Neural cell (in vitro differentiated cells): ENCODE measurements around the gene TFCP2L1. TPM values are rescaled to one million over a fixed set of nuclear protein-coding genes. Genes with fewer than 3 reads are reported as not detected.

Source experiments
- H2AFZ ChIP-seq: fragments of 200-600, 300-800 bp; sonication (generic), shearing (Covaris generic); 2 replicates; pipeline ENCODE4 v1.6.0; 2014; ENCODE audit warnings: low read depth, mild to moderate bottlenecking, antibody characterized with exemption, low read length, moderate library complexity
- H3F3A ChIP-seq: fragments of 200-600 bp; shearing (Covaris generic); 2 replicates; pipeline ENCODE4 v1.6.1; 2016; ENCODE audit warnings: mild to moderate bottlenecking, moderate library complexity, mixed read lengths, antibody characterized with exemption, low read length; ENCODE audit not compliant: insufficient read depth, poor library complexity, severe bottlenecking
- H3K27ac ChIP-seq: fragments of 200-600, 300-800 bp; sonication (generic), shearing (Covaris generic); 2 replicates; pipeline ENCODE4 v1.5.1; 2014; ENCODE audit warnings: mild to moderate bottlenecking, low read length, moderate library complexity
- H3K27me3 ChIP-seq: fragments of 300-800, 200-600 bp; sonication (generic), shearing (Covaris generic); 2 replicates; pipeline ENCODE4 v1.6.0; 2014; ENCODE audit warnings: mild to moderate bottlenecking, low read depth, low read length, moderate library complexity; ENCODE audit not compliant: insufficient read depth
- H3K36me3 ChIP-seq: fragments of 300-800, 200-600 bp; sonication (generic), shearing (Covaris generic); 2 replicates; pipeline ENCODE4 v1.5.1; 2014; ENCODE audit warnings: mild to moderate bottlenecking, antibody characterized with exemption, low read length, moderate library complexity; ENCODE audit not compliant: insufficient read depth
- H3K4me2 ChIP-seq: fragments of 300-800, 200-600 bp; sonication (generic), shearing (Covaris generic); 2 replicates; pipeline ENCODE4 v1.6.0; 2014; ENCODE audit warnings: mild to moderate bottlenecking, low read length
- H3K4me3 ChIP-seq: fragments of 300-800, 200-600 bp; sonication (generic), shearing (Covaris generic); 2 replicates; pipeline ENCODE4 v1.5.1; 2014; ENCODE audit warnings: mild to moderate bottlenecking, low read length, moderate library complexity
- H3K79me2 ChIP-seq: fragments of 200-600 bp; shearing (Covaris generic); replicated peaks from 2 replicates; pipeline ENCODE4 v1.6.0; 2014; ENCODE audit warnings: mild to moderate bottlenecking, low read length, moderate library complexity; ENCODE audit not compliant: insufficient read depth
- H3K9ac ChIP-seq: fragments of 300-800, 200-600 bp; sonication (generic), shearing (Covaris generic); 2 replicates; pipeline ENCODE4 v1.6.1; 2016; ENCODE audit warnings: mild to moderate bottlenecking, low read length, mixed read lengths
- H3K9me2 ChIP-seq: fragments of 200-600 bp; shearing (Covaris generic); 2 replicates; pipeline ENCODE4 v1.6.1; 2016; ENCODE audit warnings: mild to moderate bottlenecking, low read length, mixed read lengths; ENCODE audit not compliant: insufficient read depth
- H3K9me3 ChIP-seq: fragments of 200-600, 300-800 bp; sonication (generic), shearing (Covaris generic); 2 replicates; pipeline ENCODE4 v1.6.1; 2016; ENCODE audit warnings: mild to moderate bottlenecking, mixed run types, low read length, moderate library complexity, mixed read lengths
- H4K20me1 ChIP-seq: fragments of 200-600 bp; shearing (Covaris generic); 2 replicates; pipeline ENCODE4 v1.6.1; 2016; ENCODE audit warnings: mild to moderate bottlenecking, mixed run types; ENCODE audit not compliant: insufficient read depth
- EP300 ChIP-seq: fragments of 450-650 bp; conservative IDR thresholded peaks from 2 replicates; pipeline ENCODE4 v1.6.1; 2014; ENCODE audit warnings: antibody characterized with exemption, mild to moderate bottlenecking, moderate library complexity; ENCODE audit not compliant: poor library complexity, severe bottlenecking
- EZH2 ChIP-seq: fragments of 200-600, 300-800 bp; shearing (Covaris generic), sonication (generic); IDR thresholded peaks from 2 replicates; pipeline ENCODE4 v1.6.1; 2014; ENCODE audit warnings: antibody characterized with exemption, low read length, borderline replicate concordance, mild to moderate bottlenecking; ENCODE audit not compliant: insufficient read depth, poor library complexity, severe bottlenecking
- MXI1 ChIP-seq: fragments of 450-650 bp; conservative IDR thresholded peaks from 2 replicates; pipeline ENCODE4 v1.6.1; 2014; ENCODE audit warnings: antibody characterized with exemption, mild to moderate bottlenecking; ENCODE audit not compliant: poor library complexity, severe bottlenecking
- POLR2AphosphoS5 ChIP-seq: IDR thresholded peaks from 2 replicates; pipeline ENCODE4 v1.6.1; 2012
- RAD21 ChIP-seq: fragments of 450-650 bp; conservative IDR thresholded peaks from 2 replicates; pipeline ENCODE4 v1.6.1; 2014; ENCODE audit warnings: antibody characterized with exemption, mild to moderate bottlenecking, moderate library complexity
- SMC3 ChIP-seq: fragments of 450-650 bp; conservative IDR thresholded peaks from 2 replicates; pipeline ENCODE4 v1.6.1; 2014; ENCODE audit warnings: antibody characterized with exemption, mild to moderate bottlenecking, moderate library complexity; ENCODE audit not compliant: poor library complexity
- TAF1 ChIP-seq: IDR thresholded peaks from 2 replicates; pipeline ENCODE4 v1.6.1; 2012; ENCODE audit warnings: low read depth
- polyA plus RNA-seq: library from polyadenylated mRNA; depleted of rRNA; stranded (reverse); fragments of >200 nt; gene quantifications from 2 replicates; pipeline ENCODE4 v1.2.3, GENCODE V29; 2014
- TF ChIP-seq, protein P1 (sequence below): fragments of 450-650 bp; IDR thresholded peaks from 2 replicates; pipeline ENCODE4 v1.5.1; 2014; ENCODE audit warnings: antibody characterized with exemption, mild to moderate bottlenecking, moderate library complexity; ENCODE audit not compliant: poor library complexity, severe bottlenecking
- TF ChIP-seq, protein P2 (sequence below): IDR thresholded peaks from 2 replicates; pipeline ENCODE4 v1.6.1; 2012; ENCODE audit warnings: borderline replicate concordance

TFCP2L1 gene
- polyA plus RNA-seq, 1 donor from 2014 or later = 0.04 TPM

DNA sequence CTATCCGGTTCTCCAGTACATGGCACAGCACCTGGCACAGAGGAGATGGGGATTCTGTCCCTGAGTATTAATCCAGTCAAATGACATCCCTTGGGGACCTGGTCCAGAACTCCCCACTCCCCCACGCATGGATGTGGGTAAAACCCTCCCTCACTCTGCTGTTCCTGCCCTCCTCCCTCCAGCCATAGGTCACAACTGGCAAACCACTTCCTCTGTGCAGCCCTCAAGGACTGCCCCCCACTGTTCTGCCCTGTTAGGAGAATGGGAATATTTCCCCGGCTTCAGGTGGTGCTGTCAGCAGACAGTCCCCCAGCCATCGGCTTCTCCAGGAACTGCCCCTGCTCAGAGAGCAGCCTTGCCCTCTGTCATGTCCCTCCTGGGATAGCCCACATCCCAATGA lies 1.5 kb upstream of the TFCP2L1 start:
- H3K9me2 ChIP-seq = no peaks in the 10 kb centered on the region
- TF ChIP-seq RAD21 = no peak
- no peak for TF ChIP-seq TAF1
- TF ChIP-seq, protein P1, sequence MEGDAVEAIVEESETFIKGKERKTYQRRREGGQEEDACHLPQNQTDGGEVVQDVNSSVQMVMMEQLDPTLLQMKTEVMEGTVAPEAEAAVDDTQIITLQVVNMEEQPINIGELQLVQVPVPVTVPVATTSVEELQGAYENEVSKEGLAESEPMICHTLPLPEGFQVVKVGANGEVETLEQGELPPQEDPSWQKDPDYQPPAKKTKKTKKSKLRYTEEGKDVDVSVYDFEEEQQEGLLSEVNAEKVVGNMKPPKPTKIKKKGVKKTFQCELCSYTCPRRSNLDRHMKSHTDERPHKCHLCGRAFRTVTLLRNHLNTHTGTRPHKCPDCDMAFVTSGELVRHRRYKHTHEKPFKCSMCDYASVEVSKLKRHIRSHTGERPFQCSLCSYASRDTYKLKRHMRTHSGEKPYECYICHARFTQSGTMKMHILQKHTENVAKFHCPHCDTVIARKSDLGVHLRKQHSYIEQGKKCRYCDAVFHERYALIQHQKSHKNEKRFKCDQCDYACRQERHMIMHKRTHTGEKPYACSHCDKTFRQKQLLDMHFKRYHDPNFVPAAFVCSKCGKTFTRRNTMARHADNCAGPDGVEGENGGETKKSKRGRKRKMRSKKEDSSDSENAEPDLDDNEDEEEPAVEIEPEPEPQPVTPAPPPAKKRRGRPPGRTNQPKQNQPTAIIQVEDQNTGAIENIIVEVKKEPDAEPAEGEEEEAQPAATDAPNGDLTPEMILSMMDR = no peak
- TF ChIP-seq, protein P2, sequence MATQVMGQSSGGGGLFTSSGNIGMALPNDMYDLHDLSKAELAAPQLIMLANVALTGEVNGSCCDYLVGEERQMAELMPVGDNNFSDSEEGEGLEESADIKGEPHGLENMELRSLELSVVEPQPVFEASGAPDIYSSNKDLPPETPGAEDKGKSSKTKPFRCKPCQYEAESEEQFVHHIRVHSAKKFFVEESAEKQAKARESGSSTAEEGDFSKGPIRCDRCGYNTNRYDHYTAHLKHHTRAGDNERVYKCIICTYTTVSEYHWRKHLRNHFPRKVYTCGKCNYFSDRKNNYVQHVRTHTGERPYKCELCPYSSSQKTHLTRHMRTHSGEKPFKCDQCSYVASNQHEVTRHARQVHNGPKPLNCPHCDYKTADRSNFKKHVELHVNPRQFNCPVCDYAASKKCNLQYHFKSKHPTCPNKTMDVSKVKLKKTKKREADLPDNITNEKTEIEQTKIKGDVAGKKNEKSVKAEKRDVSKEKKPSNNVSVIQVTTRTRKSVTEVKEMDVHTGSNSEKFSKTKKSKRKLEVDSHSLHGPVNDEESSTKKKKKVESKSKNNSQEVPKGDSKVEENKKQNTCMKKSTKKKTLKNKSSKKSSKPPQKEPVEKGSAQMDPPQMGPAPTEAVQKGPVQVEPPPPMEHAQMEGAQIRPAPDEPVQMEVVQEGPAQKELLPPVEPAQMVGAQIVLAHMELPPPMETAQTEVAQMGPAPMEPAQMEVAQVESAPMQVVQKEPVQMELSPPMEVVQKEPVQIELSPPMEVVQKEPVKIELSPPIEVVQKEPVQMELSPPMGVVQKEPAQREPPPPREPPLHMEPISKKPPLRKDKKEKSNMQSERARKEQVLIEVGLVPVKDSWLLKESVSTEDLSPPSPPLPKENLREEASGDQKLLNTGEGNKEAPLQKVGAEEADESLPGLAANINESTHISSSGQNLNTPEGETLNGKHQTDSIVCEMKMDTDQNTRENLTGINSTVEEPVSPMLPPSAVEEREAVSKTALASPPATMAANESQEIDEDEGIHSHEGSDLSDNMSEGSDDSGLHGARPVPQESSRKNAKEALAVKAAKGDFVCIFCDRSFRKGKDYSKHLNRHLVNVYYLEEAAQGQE = no peak
- no peak for TF ChIP-seq EP300
- TF ChIP-seq EZH2 = no peak
- no peak for TF ChIP-seq MXI1
- no peak overlapping the region for H3K4me2 ChIP-seq
- H3K27me3 ChIP-seq = peaks cover 45% of the 10 kb centered on the region
- H3K9me3 ChIP-seq = no peaks in the 10 kb centered on the region
- H3K36me3 ChIP-seq = no peaks in the 10 kb centered on the region
- H3K4me3 ChIP-seq = no peak overlapping the region
- H2AFZ ChIP-seq = no peak overlapping the region
- no peaks in the 10 kb centered on the region for H4K20me1 ChIP-seq
- no peaks in the 10 kb centered on the region for H3F3A ChIP-seq
- H3K79me2 ChIP-seq = no peaks in the 10 kb centered on the region
- no peak overlapping the region for H3K9ac ChIP-seq
- no peak overlapping the region for H3K27ac ChIP-seq

- Histone ChIP-seq H3K9ac (no peak overlapping the region), H4K20me1 (no peaks in the 10 kb centered on the region), H3K36me3 (no peaks in the 10 kb centered on the region), H3K79me2 (no peaks in the 10 kb centered on the region), H3F3A (no peaks in the 10 kb centered on the region), H3K4me3 (no peak overlapping the region), H3K27ac (no peak overlapping the region), H3K4me2 (no peak overlapping the region), H3K27me3 (peaks cover 45% of the 10 kb centered on the region), H2AFZ (no peak overlapping the region), H3K9me2 (no peaks in the 10 kb centered on the region), H3K9me3 (no peaks in the 10 kb centered on the region)
- TF ChIP-seq RAD21 = no peak
- no peak for TF ChIP-seq MXI1
- no peak for TF ChIP-seq SMC3
- TF ChIP-seq TAF1 = no peak
- TF ChIP-seq EP300 = no peak
- TF ChIP-seq, protein P2 = no peak
- TF ChIP-seq, protein P1 = no peak
- no peak for TF ChIP-seq POLR2AphosphoS5
- no peak for TF ChIP-seq EZH2
Observed at GRCh38 chr2:121285926-121286325, 924 bp upstream of the TFCP2L1 start.
